HepG2 (cell line): ENCODE results near the gene CEP128. TPM values are rescaled to one million over a fixed set of nuclear protein-coding genes. Genes with fewer than 3 reads are reported as not detected.

Source experiments
- ATF7 ChIP-seq, 2 experiments: fragments of 450-650 bp in 1 of 2; sonication (generic) in 1 of 2; formaldehyde crosslinking in 1 of 2; IDR thresholded peaks; 2 replicates each; pipeline versions ENCODE4 v1.4.0 to v1.6.1; 2016 to 2020; ENCODE audit warnings: antibody characterized with exemption in 1 of 2, mild to moderate bottlenecking in 1 of 2, missing genetic modification reagents in 1 of 2
- HCFC1 ChIP-seq: fragments of 150-350 bp; IDR thresholded peaks from 2 replicates; pipeline ENCODE4 v1.6.1; 2014; ENCODE audit warnings: low read depth, low read length
- HDAC2 ChIP-seq: sonication (generic); formaldehyde crosslinking; IDR thresholded peaks from 2 replicates; pipeline ENCODE4 v1.4.0; 2020; ENCODE audit warnings: missing genetic modification reagents
- MED13 ChIP-seq: sonication (generic); formaldehyde crosslinking; IDR thresholded peaks from 2 replicates; pipeline ENCODE4 v1.5.0; 2020; ENCODE audit warnings: missing genetic modification reagents
- NFYC ChIP-seq: IDR thresholded peaks from 2 replicates; pipeline ENCODE4 v1.6.1; 2016; ENCODE audit warnings: missing genetic modification reagents, missing compliant biosample characterization
- SIX1 ChIP-seq: sonication (generic); formaldehyde crosslinking; IDR thresholded peaks from 2 replicates; pipeline ENCODE4 v1.4.0; 2020; ENCODE audit warnings: missing genetic modification reagents, borderline replicate concordance
- SMAD3 ChIP-seq: sonication (generic); formaldehyde crosslinking; IDR thresholded peaks from 2 replicates; pipeline ENCODE4 v1.4.0; 2020; ENCODE audit warnings: missing genetic modification reagents
- WIZ ChIP-seq: sonication (generic); formaldehyde crosslinking; IDR thresholded peaks from 2 replicates; pipeline ENCODE4 v1.5.1; 2020; ENCODE audit warnings: mild to moderate bottlenecking, missing genetic modification reagents
- ZFY ChIP-seq: sonication (generic); formaldehyde crosslinking; IDR thresholded peaks from 2 replicates; pipeline ENCODE4 v1.4.0; 2020; ENCODE audit warnings: missing genetic modification reagents
- ZKSCAN5 ChIP-seq: sonication (generic); formaldehyde crosslinking; IDR thresholded peaks from 2 replicates; pipeline ENCODE4 v1.5.1; 2020; ENCODE audit warnings: mild to moderate bottlenecking, missing genetic modification reagents
- ZNF318 ChIP-seq: sonication (generic); formaldehyde crosslinking; IDR thresholded peaks from 2 replicates; pipeline ENCODE4 v1.4.0; 2020; ENCODE audit warnings: mild to moderate bottlenecking, missing genetic modification reagents
- ZNF331 ChIP-seq: sonication (generic); formaldehyde crosslinking; IDR thresholded peaks from 2 replicates; pipeline ENCODE4 v1.4.0; 2020; ENCODE audit warnings: missing genetic modification reagents
- ZNF564 ChIP-seq: sonication (generic); formaldehyde crosslinking; IDR thresholded peaks from 2 replicates; pipeline ENCODE4 v1.8.1; 2023; ENCODE audit warnings: mild to moderate bottlenecking, missing genetic modification reagents
- ZNF709 ChIP-seq: sonication (generic); formaldehyde crosslinking; IDR thresholded peaks from 2 replicates; pipeline ENCODE4 v1.5.0; 2020; ENCODE audit warnings: mild to moderate bottlenecking, missing genetic modification reagents
- ZNF83 ChIP-seq: sonication (generic); formaldehyde crosslinking; IDR thresholded peaks from 2 replicates; pipeline ENCODE4 v1.4.0; 2020; ENCODE audit warnings: missing genetic modification reagents, mild to moderate bottlenecking, borderline replicate concordance
- polyA plus RNA-seq, 8 experiments: library from polyadenylated mRNA; depleted of rRNA in 3 of 8; stranded (reverse) in 7 of 8; unstranded in 1 of 8; fragments of >200 nt; fragmentation: Illumina TruSeq in 4 of 8; extraction: Trizol in 4 of 8; gene quantifications; 2 replicates each; pipeline versions ENCODE4 v1.2.1 to v1.2.3, GENCODE V29; 2011 to 2016; ENCODE audit warnings: low read depth in 4 of 8, missing spikeins in 1 of 8, mixed read lengths in 1 of 8; ENCODE audit not compliant: insufficient read depth in 1 of 8
- total RNA-seq, 5 experiments: library from RNA; depleted of rRNA; stranded (reverse); fragments of >200 nt; fragmentation: Illumina TruSeq; extraction: Trizol; gene quantifications; 2 replicates each; pipeline ENCODE4 v1.2.3, GENCODE V29; 2016; ENCODE audit warnings: low read depth in 1 of 5
- TF ChIP-seq, protein P1 (sequence below): sonication (generic); formaldehyde crosslinking; IDR thresholded peaks from 2 replicates; pipeline ENCODE4 v1.4.0; 2020; ENCODE audit warnings: low read depth, missing genetic modification reagents

Gene CEP128
- total and polyA plus RNA-seq, 2 of the 13 experiments (the other 11 are each of a cell fraction or from before 2014, with no cell fraction given): 1.3 to 7.5 TPM

DNA sequence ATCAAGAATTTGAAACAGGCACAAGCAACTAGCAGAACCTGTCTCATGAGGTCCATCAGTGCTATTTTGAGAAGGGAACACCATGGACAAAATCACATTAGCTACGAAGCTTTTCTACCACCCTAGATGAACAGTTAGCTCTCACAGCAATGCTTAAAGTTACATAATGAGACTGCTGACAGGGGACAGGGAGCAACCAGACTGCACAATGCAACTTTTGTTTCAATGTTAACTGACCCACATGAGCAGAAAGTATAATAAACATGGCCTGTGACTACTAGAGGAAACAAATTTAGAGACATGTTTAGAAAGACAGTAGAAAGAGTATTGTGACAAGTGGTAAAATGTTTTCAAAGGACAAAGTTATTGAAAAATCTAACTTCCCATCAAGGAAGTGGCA, 282.8 kb downstream of the CEP128 start (continued):
- no peak for TF ChIP-seq SMAD3
- TF ChIP-seq ZNF318 (CRISPR knock-in tag): no peak
- no peak for TF ChIP-seq ATF7 (IDR thresholded peaks at IDR 0.05)
- TF ChIP-seq ATF7 (CRISPR knock-in tag; IDR thresholded peaks at IDR 0.05): no peak
- TF ChIP-seq ZNF331 (CRISPR knock-in tag): peak; percentile 88
- TF ChIP-seq ZNF564 (CRISPR knock-in tag): no peak
- no peak for TF ChIP-seq ZNF83
- TF ChIP-seq, protein P1, sequence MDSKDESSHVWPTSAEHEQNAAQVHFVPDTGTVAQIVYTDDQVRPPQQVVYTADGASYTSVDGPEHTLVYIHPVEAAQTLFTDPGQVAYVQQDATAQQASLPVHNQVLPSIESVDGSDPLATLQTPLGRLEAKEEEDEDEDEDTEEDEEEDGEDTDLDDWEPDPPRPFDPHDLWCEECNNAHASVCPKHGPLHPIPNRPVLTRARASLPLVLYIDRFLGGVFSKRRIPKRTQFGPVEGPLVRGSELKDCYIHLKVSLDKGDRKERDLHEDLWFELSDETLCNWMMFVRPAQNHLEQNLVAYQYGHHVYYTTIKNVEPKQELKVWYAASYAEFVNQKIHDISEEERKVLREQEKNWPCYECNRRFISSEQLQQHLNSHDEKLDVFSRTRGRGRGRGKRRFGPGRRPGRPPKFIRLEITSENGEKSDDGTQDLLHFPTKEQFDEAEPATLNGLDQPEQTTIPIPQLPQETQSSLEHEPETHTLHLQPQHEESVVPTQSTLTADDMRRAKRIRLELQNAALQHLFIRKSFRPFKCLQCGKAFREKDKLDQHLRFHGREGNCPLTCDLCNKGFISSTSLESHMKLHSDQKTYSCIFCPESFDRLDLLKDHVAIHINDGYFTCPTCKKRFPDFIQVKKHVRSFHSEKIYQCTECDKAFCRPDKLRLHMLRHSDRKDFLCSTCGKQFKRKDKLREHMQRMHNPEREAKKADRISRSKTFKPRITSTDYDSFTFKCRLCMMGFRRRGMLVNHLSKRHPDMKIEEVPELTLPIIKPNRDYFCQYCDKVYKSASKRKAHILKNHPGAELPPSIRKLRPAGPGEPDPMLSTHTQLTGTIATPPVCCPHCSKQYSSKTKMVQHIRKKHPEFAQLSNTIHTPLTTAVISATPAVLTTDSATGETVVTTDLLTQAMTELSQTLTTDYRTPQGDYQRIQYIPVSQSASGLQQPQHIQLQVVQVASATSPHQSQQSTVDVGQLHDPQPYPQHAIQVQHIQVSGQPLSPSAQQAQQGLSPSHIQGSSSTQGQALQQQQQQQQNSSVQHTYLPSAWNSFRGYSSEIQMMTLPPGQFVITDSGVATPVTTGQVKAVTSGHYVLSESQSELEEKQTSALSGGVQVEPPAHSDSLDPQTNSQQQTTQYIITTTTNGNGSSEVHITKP: no peak
- TF ChIP-seq ZFY (CRISPR knock-in tag): no peak
- no peak for TF ChIP-seq ZKSCAN5 (CRISPR knock-in tag)
- no peak for TF ChIP-seq ZNF709 (CRISPR knock-in tag)
- no peak for TF ChIP-seq HCFC1
- TF ChIP-seq MED13 (CRISPR knock-in tag): no peak
- TF ChIP-seq NFYC (CRISPR knock-in tag): no peak
- TF ChIP-seq HDAC2: peak; percentile 69
- peak; percentile 40; the same call in 1 of the 2 replicates for TF ChIP-seq SIX1 (CRISPR knock-in tag)
- no peak for TF ChIP-seq WIZ
